Stimulated activated CD4-positive, alpha-beta T cell treated with anti-CD3 and anti-CD28 coated beads, Interleukin-4, amount 100 ng/mL, for 24 hours (primary cell): ENCODE results near the gene PSMF1.
A peak's percentile ranks its signal among the peaks of the same experiment; 100 is the strongest.
"Not testable (repeated sequence)": the region's sequence is repeated elsewhere in the genome, so short reads cannot be mapped to it uniquely, and the experiment has no call there.

Source experiments
- DNase-seq: peaks from one replicate; pipeline ENCODE4 v3.0.0-alpha.2; 2020

Gene PSMF1

DNA sequence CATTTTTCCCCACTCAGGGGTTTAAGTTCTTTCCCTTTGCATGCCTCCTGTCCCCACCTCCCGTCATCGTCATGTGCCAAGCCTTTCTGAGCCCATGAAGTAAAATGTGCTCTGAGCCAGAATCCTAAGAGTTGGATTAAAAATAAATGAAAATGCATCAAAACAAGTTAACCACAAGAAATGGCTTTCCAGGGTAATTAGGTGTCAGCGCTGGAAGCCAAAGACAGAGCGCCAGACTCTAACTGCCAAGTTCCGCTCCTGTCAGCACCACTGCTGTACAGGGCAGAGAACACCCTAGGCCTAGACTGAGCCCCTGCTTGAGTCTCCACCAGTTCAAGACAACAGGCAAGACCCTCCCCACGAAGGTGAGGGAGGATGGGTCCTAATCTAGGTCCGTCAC is 79.4 kb downstream of the PSMF1 start:
- no peak for DNase-seq

DNA sequence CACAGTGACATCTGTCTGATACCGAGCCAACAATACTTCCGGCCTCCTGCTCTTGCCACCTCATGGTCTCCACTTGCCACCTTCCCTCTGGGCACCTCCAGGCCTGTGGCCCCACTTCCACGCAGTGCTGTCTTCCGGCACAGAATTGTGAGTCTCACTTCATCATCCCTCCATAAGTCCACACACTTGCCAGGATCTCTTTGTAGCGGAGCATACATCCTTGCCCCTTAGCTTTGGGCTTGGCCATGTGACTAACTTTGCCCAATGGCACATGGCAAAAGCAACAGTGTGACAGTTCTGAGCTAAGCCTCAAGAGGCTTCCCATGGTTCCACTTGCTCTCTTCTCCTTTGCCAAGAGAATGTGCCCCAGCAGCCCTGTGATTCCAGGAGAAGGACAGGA is 80.3 kb downstream of the PSMF1 start:
- DNase-seq = no peak

DNA sequence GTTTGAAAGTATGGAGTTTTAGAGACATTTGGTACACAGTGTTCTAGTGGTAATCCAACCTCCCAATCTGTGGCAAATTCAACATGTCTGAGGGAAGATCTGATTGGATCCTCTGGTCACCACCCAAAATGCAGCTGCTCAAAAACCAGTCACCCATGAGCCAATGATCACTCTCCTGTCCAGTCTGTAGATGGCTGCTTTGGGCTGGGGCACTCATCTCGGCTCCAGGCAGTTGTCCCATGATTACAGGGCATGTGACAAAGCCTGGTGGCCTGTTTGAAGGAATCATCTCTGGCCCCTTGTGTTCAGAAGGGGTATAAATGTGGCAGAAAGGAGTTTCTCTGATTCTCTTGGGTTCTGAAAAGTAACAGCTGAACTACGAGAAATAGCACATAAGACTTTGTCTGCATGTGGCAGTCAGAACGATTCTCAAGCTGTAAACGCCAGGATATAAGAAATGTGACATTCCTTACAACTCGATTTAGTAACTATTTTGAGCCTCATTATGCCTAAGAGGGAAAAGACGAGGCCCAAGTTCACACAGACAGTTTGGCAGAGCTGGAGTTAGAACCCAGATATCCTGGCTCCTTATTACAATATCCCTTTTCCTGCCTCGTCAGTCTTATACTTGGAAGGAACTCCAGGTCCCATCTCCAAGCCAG is 80.9 kb downstream of the PSMF1 start:
- DNase-seq = no peak

DNA sequence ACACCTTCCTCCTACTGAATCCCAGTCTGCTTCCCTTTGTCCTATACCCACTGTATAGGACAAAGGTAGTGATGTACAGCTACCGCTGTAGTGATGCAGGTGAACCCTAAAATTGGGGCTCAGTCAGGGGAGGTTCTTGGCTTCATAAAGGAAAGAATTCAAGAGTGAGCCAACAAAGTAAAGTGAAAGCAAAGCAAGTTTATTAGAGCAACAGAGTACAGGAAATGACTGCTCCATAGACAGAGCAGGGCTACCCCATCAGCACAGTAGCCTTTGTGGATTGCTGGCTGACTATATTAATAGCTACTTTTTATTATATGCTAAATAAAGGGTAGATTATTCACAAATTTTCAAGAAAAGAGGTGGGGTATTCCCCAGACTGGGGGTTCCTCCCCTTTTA is 81.6 kb downstream of the PSMF1 start:
- DNase-seq = no peak

DNA sequence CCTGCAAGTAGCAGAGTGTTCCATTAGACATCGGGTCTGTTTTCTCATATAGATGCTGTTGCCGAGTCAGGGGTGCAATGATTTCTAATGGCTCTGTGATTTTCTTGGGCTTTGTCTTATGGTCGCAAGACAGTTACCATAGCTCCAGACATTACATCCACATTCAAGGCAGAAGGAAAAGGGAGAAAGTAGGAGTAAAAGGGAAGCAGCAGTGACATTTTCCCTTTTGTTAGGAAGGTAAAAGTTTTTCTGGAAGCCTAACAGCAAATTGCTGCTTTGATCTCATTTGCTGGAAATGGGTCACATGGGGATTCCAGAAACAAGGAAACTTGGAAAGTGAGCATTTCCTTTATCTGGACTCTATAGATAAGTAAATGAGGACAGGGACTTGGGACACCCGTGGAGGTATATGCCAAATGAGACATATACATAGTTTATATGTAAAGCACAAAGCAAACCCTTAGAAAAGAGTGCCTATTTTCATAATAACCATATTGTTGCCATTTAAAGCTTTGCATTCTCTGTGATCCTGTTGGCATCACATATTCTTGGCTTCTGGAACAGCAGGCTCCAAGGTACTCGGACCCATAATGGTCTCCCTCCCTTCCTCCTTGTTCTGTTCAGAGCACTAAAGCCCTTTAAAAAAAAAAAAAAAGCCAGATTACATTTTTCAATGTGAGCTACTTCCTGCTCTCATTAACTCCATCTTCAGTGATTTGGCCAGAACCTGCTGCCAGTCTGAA is 84.5 kb downstream of the PSMF1 start, which contains the start of gene C20orf202:
Gene C20orf202 (plus strand): TSS at position 693 of the 743 bp plus-strand sequence. CDS start 132 bp downstream, outside the sequence.
- DNase-seq = no peak

DNA sequence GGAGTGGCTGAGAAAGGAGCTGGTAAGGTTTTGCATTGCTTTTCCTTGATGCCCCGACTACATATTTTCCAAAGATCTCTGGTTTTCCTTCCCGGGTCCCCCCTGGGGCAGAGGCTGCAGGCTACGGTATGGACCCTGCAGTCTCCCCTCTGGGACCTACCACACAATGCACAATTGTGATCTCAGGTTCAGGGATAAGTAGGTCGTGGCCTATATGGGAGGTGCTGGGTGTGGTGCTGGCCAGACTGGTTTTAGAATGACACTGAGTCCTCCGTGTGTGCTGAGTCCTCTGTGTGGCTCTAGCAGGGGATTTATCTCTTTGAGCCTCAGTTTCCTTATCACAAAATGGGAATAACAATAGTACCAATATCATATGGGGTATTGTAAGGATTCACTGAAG is 85.2 kb downstream of the PSMF1 start:
- DNase-seq = no peak

DNA sequence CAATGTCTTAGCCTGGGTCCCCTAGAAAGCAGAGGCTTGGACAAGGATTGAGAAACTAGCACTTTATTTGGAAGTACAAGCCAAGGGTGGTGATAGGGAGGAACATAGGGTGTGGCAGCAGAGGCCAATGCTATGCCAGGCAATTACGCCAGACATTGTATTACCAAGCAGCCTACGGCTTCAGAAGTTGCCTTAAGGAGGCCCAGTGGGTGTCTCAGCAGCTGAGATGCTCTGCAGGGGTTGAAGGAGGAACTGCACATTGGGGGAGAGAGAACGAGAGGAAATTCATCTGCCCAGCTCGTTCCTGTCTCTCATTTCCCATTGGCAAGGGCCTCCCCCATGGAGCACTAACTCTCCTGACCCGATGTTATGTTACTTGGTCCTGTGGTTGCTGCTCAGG is 85.7 kb downstream of the PSMF1 start:
- DNase-seq = no peak

DNA sequence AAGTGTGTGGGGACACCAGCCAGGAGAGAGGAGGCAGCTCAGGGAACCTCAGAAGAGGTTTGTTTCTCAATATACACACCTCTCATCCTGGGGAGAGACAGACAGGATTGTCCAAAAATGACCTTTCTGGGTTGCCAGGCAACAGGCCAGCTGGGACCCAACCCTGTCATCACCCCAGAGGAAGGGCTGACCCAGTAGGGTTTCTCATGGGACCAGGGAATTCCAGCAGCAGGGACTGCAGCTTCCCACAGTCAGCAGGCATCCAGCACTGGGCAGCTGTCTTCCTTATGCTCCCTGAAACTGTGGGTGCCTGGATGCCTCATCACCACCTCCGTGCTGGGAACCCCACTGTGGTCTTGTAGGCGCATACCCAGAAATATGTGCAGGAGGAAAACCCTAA is 86.2 kb downstream of the PSMF1 start:
- DNase-seq = no peak

DNA sequence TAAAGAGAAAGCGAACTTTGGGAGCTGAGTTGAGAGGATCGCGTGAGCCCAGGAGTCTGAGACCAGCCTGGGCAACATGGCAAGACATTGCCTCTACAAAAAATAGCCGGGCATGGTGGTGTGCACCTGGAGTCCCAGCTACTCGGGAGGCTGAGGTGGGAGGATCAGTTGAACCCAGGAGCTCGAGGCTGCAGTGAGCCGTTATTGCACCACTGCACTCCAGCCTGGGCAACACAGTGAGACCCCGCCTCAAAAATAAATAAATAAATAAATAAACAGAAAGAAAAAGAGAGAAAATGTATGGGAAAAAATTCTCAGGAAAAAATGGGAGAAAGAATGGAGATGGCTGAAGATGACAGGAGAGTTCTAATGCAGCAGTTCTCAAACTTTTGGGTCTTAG is 87.4 kb downstream of the PSMF1 start:
- DNase-seq = no peak

DNA sequence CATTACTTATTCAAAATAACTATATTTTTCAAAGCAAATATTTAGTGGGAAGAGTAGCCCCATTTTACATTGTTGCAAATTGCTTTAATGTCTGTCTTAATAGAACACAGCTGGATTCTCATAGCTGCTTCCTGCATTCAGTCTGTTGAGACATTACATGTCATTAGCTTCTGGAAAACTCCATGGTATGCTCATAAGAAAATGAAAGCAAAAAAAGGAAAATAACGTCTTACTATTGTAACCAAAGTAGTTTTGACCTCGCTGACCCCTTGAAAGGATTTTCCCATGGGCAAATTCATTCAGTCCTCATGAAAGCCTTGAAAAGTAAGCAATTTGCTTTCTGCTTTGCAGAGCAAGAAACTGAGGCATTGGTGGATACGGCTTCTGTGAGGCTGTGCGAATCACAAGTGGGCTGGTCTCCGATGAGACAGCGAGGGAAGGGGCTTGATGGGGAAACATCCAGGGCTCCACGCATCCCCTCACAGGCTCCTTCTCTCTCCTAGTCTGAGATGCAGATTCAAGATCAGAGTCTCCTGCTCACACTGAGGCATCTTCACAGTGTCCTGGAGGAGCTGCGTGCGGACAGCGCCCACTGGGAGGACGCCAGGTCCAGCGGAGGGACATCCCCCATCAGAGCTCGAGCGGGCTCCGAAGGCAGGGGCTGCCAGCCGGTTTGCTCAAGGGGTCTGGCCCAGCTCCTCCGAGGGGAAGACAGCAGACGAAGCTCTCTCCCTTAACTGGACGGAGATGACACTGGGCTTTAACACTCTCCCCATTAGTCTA is 88.2 kb downstream of the PSMF1 start:
- DNase-seq = no peak

DNA sequence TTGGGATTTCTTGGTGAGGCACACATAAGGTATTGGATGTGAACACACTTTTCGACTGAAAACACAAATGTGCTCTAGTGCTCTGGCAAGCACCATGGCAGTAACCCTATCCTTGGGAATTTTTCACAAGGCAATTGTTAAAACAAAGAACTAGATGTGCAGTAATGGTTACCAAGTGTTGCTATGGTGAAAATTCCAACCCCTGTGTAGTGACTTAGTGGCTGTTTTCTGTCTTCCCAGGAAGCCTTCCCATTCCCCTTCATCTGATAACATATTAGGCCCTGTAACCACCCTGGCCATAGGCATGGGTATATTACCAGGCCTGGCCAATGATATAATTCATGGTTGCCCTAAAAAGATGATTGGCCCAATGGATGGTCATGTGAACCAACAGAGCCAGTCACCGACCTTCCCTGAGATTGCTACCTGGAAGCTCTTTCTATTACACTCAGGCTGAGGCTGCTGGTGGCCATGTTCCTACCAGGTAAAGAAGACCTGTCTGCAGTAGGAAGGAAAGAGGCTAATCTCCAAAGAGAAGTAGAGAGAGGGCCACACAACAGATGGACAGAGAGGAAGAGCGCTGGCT is 89.0 kb downstream of the PSMF1 start:
- no peak for DNase-seq

DNA sequence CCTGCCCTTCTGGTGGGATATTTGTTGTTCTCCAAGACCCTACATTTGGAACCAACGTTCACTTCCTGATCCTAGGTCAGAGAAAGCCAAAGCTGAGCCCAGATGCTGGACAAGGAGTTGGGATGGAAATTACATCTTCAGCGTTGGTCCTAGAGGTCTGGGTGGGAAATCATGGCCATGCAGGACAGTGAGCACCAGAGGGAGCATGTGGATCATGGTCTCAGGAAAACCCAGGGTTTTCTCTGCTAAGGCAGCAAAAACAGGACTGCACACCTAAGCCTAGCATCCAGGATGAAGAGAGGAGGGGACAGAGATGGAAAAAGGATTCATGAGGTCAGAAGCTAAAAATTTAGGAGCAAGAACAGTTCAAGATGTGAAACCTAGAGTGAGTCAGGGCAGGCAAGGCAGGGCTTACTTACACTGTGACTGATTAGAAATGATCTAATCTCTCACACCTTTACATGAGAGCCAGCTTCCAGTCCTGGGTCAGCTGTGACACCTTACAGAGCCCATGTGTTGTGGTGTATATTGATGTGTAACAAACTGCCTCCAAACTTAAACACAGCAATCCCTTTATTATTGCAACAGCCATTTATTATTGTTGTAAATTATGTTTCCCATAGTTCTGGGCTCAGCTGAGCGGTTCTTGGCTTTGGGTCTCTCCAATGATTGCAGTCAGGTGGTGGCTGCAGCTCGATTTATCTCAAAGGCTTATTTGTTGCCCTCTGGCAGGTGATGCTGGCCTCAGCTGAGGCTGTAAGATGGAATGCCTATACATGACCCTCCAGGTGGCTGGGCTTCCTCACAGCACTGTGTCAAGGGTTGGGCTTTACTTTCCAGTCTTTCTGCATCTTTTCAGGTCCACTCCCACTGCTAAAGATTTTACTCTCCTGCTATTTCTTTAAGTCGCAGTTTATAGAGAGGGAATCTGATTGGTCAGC is 91.3 kb downstream of the PSMF1 start:
- DNase-seq = no peak

DNA sequence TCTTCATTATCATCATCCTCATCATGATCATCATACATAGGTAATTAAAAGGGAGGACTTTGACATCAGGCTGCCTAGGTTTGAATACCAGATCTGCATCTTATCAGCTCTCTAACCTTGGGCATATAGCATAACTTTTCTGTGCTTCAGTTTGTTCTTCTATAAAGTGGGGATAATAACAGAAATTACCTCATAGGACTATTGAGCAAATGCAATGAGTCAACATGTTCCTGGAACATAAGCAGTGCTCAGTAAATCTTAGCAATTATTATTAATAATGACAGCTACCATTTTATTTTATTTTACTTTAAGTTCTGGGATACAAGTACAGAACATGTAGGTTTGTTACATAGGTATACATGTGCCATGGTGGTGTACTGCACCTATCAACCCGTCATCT is 92.1 kb downstream of the PSMF1 start:
- DNase-seq = no peak

DNA sequence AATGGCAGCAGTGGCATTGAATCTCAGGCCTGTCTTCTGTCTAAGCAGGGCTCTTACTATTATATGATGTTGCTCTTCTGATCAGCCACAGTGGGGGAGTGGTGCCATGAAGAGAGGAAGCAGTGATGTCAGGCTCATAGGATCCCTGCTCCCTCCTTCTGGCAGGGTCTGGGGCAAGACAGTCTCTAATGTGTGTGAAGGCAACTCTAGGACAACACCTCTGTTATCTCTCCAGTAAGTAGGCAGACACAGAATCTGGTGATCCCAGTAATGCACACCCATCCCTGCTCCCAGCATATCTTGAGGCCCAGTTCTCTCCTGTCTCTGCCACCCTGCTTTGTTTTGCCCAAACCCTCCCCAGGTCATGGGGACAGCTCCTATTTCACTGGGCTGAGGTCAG is 93.6 kb downstream of the PSMF1 start:
- no peak for DNase-seq

DNA sequence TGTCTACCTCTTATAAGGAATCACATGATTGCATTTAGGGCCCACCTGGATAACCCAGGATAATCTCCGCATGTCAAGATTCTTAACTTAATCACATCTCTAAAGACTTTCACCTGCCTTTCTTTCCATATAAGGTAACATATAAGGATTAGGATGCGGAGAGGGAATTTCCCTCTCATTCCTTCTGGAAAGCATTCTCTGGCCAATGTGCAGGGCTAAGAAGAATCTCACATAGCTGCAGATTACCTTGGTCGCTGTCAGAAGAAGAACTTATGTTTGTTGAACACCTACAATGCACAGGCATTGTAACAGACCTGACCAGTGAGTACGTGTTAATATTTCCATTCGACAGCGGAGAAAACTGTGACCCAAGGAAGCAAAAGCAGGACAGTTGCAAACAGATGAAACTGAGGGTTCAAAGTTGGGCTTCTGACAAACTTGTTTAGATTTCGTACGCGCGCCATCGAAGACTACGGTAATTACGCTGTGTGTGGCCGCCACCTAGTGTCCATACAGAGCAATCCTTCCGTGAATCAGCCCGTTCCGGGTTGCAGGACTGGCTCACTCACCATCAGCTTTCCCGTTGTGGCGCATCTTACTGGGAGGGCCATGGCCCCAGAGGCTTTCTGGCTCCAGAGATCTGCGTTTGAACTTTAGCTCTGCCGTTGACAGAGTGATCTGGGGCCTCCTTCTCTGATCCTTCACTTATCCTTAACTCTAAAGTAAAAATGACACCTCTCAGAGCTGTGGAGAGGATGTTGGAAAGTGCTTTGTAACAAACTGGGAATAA is 94.4 kb downstream of the PSMF1 start:
- DNase-seq = peak; percentile 74

DNA sequence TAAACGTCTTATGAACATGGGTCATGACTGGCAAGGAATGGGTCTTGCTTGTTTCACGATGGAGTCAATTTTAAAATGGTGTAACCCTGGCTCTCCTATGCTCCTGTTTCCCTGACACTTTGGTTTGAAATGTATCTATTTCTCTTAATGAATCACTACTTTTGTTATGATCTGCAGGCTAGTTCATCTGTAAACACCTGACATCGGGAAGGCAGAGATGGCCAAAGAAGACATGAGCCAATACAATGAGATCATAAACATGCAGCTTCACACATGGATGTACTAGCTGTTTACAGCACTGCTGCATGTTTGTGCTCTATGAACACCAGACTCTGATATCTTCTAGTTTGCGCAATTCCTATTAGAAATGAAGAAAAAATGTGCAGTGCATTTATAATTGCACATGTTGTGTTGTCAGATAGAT is 96.4 kb downstream of the PSMF1 start:
- no peak for DNase-seq

DNA sequence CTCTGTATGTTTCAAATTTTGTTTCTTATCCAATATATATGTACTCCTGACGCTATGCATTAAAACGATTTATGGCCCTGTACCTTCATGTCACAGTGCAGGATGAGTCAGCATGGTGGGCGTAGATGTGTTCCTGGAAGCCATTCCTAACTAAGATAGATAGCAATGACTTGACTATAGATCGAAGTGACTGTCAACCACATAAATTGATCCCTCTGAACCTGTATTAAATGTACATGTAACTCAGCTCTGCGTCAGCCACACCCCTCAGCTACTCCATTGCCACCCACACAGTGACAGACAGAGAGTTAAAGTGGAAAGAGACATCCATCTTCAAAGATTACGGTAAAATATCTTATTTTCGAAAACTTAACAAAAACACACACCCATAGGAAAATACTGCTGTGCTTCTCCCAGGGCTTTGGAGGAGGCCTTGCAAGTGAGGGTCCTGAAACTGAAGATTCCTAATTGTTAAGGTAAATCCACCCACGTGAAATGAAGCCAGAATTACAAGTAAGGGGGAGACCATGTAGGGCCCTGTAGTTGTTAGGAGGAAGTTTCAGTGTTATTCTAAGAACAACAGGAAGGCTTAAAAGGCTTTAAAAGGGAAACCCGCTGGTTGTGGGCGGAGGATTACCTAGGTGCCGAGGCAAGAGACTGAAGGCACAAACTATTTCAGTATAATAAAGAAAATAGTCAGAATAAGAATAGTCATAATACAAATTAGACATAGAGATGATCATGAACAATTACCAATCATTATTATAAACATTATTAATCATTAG is 97.2 kb downstream of the PSMF1 start:
- DNase-seq = peak; percentile 69

DNA sequence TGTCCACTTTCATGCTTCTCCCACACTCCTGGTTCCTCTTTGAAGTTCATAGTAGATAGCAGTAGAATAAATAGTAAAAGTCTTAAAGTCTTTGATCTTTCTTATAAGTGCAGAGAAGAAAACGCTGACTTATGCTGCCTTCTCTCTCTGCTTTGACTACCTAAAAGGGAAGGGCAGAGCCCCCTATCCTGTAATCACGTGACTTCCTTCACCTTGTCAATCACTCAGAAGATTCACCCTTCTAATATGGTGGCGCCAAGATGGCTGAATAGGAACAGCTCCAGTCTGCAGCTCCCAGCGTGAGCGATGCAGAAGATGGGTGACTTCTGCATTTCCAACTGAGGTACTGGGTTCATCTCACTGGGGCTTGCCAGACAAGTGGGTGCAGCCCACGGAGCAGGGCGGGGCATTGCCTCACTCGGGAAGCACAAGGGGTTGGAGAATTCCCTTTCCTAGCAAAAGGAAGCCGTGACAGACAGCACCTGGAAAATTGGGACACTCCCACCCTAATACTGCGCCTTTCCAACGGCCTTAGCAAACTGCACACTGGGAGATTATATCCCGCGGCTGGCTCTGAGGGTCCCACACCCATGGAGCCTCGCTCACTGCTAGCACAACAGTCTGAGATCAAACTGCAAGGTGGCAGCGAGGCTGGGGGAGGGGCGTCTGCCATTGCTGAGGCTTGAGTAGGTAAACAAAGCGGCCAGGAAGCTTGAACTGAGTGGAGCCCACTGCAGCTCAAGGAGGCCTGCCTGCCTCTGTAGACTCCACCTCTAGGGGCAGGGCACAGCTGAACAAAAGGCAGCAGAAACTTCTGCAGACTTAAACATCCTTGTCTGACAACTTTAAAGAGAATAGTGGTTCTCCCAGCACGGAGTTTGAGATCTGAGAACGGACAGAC is 98.4 kb downstream of the PSMF1 start:
- not testable (repeated sequence) for DNase-seq
